WTC11 (cell line): ENCODE measurements around the gene CTDP1. TPM values are rescaled to one million over a fixed set of nuclear protein-coding genes. Genes with fewer than 3 reads are reported as not detected.

Experiments
- ATAC-seq: fragments of 200-7000 bp; cut with Tn5 transposase; 2 replicates; pipeline ENCODE4 v1.10.0; 2021; ENCODE audit warnings: mild to moderate bottlenecking, moderate library complexity
- CTCF ChIA-PET: fragments of 300-600 bp; sonication (Branson Sonifier 250); formaldehyde crosslinking; loops from one replicate; lab custom pipeline; 2021; ENCODE audit warnings: antibody characterized with exemption; lab: Charles Lee
- POLR2A ChIA-PET: fragments of 350-600 bp; sonication (Branson Sonifier 250); formaldehyde crosslinking; loops from one replicate; lab custom pipeline; 2021; ENCODE audit warnings: antibody characterized with exemption; lab: Charles Lee
- DNase-seq: peaks from one replicate; pipeline ENCODE4 v3.0.0; 2021; ENCODE audit warnings: low spot score
- H3K27ac Mint-ChIP-seq: 2 replicates; pipeline ENCODE4 v1.8.0; 2021; ENCODE audit warnings: mixed read lengths
- H3K27me3 Mint-ChIP-seq: 2 replicates; pipeline ENCODE4 v1.8.0; 2021; ENCODE audit warnings: low read depth, mild to moderate bottlenecking, moderate library complexity, mixed read lengths
- H3K36me3 Mint-ChIP-seq: 2 replicates; pipeline ENCODE4 v1.8.0; 2021; ENCODE audit warnings: mixed read lengths
- H3K4me1 Mint-ChIP-seq: 2 replicates; pipeline ENCODE4 v1.8.0; 2022; ENCODE audit warnings: mixed read lengths
- H3K4me3 Mint-ChIP-seq: 2 replicates; pipeline ENCODE4 v1.8.0; 2021; ENCODE audit warnings: mild to moderate bottlenecking, moderate library complexity, mixed read lengths
- H3K9me3 Mint-ChIP-seq: 2 replicates; pipeline ENCODE4 v1.8.0; 2021; ENCODE audit warnings: mixed read lengths
- ATF1 ChIP-seq: sonication (generic); formaldehyde crosslinking; IDR thresholded peaks from 2 replicates; pipeline ENCODE4 v1.8.1; 2023; ENCODE audit warnings: mild to moderate bottlenecking, moderate library complexity, missing genetic modification reagents
- ATF2 ChIP-seq: sonication (generic); formaldehyde crosslinking; IDR thresholded peaks from 2 replicates; pipeline ENCODE4 v1.8.1; 2022; ENCODE audit warnings: low read depth, missing genetic modification reagents, borderline replicate concordance
- CREM ChIP-seq: sonication (generic); formaldehyde crosslinking; IDR thresholded peaks from 2 replicates; pipeline ENCODE4 v1.8.1; 2022; ENCODE audit warnings: mild to moderate bottlenecking, missing genetic modification reagents, moderate library complexity
- FOXK1 ChIP-seq: sonication (generic); formaldehyde crosslinking; IDR thresholded peaks from 2 replicates; pipeline ENCODE4 v1.8.0; 2022; ENCODE audit warnings: mild to moderate bottlenecking, moderate library complexity, missing genetic modification reagents
- GTF2I ChIP-seq: fragments of 250-450 bp; sonication (Bioruptor Pico); conservative IDR thresholded peaks from 2 replicates; pipeline ENCODE4 v1.4.0; 2021; ENCODE audit warnings: mild to moderate bottlenecking
- JUN ChIP-seq: sonication (generic); formaldehyde crosslinking; IDR thresholded peaks from 2 replicates; pipeline ENCODE4 v1.8.0; 2023; ENCODE audit warnings: mild to moderate bottlenecking, missing genetic modification reagents
- MLX ChIP-seq: sonication (generic); formaldehyde crosslinking; IDR thresholded peaks from 2 replicates; pipeline ENCODE4 v1.8.1; 2023; ENCODE audit warnings: mild to moderate bottlenecking, missing genetic modification reagents, moderate library complexity
- NFYB ChIP-seq: sonication (generic); formaldehyde crosslinking; conservative IDR thresholded peaks from 2 replicates; pipeline ENCODE4 v1.8.0; 2022; ENCODE audit warnings: low read depth, missing genetic modification reagents
- NR1H2 ChIP-seq: sonication (generic); formaldehyde crosslinking; IDR thresholded peaks from 2 replicates; pipeline ENCODE4 v1.9.0; 2021; ENCODE audit warnings: mild to moderate bottlenecking, moderate library complexity, missing genetic modification reagents
- RORB ChIP-seq: fragments of 250-450 bp; sonication (Bioruptor Pico); IDR thresholded peaks from 2 replicates; pipeline ENCODE4 v1.9.0; 2021; ENCODE audit warnings: mild to moderate bottlenecking
- TEAD1 ChIP-seq: sonication (generic); formaldehyde crosslinking; IDR thresholded peaks from 2 replicates; pipeline ENCODE4 v1.8.0; 2022; ENCODE audit warnings: mild to moderate bottlenecking, missing genetic modification reagents
- ZBTB21 ChIP-seq: sonication (generic); formaldehyde crosslinking; IDR thresholded peaks from 2 replicates; pipeline ENCODE4 v1.8.1; 2023; ENCODE audit warnings: mild to moderate bottlenecking, missing genetic modification reagents, borderline replicate concordance
- ZNF263 ChIP-seq: sonication (generic); formaldehyde crosslinking; IDR thresholded peaks from 2 replicates; pipeline ENCODE4 v1.8.1; 2022; ENCODE audit warnings: low read depth, mild to moderate bottlenecking, moderate library complexity, missing genetic modification reagents
- ZNF425 ChIP-seq: fragments of 250-450 bp; sonication (Bioruptor Pico); conservative IDR thresholded peaks from 2 replicates; pipeline ENCODE4 v1.9.0; 2021; ENCODE audit warnings: mild to moderate bottlenecking
- ZNF532 ChIP-seq: fragments of 250-450 bp; sonication (Bioruptor Pico); IDR thresholded peaks from 2 replicates; pipeline ENCODE4 v1.9.0; 2021; ENCODE audit warnings: mild to moderate bottlenecking, borderline replicate concordance
- total RNA-seq: library from RNA; stranded (reverse); gene quantifications from 3 replicates; pipeline ENCODE4 v1.2.3, GENCODE V29; 2021

Gene CTDP1
- total RNA-seq, 1 experiment from 2014 or later: 39.7 TPM

- TF ChIP-seq NFYB (CRISPR knock-in tag) (no peak), ZNF263 (CRISPR knock-in tag) (no peak), ZNF532 (no peak), JUN (CRISPR knock-in tag) (no peak), ATF2 (no peak), CREM (CRISPR knock-in tag) (no peak)
- peaks cover 13% of the 10 kb centered on the region for H3K36me3 Mint-ChIP-seq
These were observed 49.1 kb upstream of the CTDP1 start for GRCh38 chr18:79630281-79631095.

GRCh38 chr18:79631096-79631507 is 48.5 kb upstream of the CTDP1 start:
- no peak for ATAC-seq
- H3K36me3 Mint-ChIP-seq: peaks cover 13% of the 10 kb centered on the region
- H3K27me3 Mint-ChIP-seq: peaks cover under 1% of the 10 kb centered on the region; the same call in 1 of the 2 replicates
- TF ChIP-seq FOXK1 (CRISPR knock-in tag) (no peak), GTF2I (no peak), NR1H2 (CRISPR knock-in tag) (no peak), ZBTB21 (no peak), ATF1 (CRISPR knock-in tag) (no peak), RORB (CRISPR knock-in tag) (no peak), ZNF425 (CRISPR knock-in tag) (no peak), MLX (CRISPR knock-in tag) (no peak), TEAD1 (CRISPR knock-in tag) (no peak)
- H3K27ac Mint-ChIP-seq: peak overlapping the region; percentile 30; the same call in 1 of the 2 replicates
- CTCF ChIA-PET: no interaction called here
- POLR2A ChIA-PET: no interaction called here
- H3K4me3 Mint-ChIP-seq: no peak overlapping the region
- H3K4me1 Mint-ChIP-seq: no peaks in the 10 kb centered on the region
- H3K9me3 Mint-ChIP-seq: peaks cover 11% of the 10 kb centered on the region
- no peak for DNase-seq

More at GRCh38 chr18:79630281-79631095, 49.1 kb upstream of the CTDP1 start:
- Mint-ChIP-seq H3K9me3 (peaks cover 11% of the 10 kb centered on the region), H3K27ac (peak overlapping the region; percentile 30; the same call in 1 of the 2 replicates), H3K27me3 (no peaks in the 10 kb centered on the region), H3K4me3 (no peak overlapping the region), H3K4me1 (no peaks in the 10 kb centered on the region)
- ChIA-PET POLR2A (no interaction called here), CTCF (no interaction called here)
- DNase-seq (no peak), ATAC-seq (no peak)
